NCI-H2107 (cell line): ENCODE measurements around the gene NDUFB2.
A peak's percentile ranks its signal among the peaks of the same experiment; 100 is the strongest.
"Not testable (repeated sequence)": the region's sequence is repeated elsewhere in the genome, so short reads cannot be mapped to it uniquely, and the experiment has no call there.

ENCODE experiments used
- DNase-seq: peaks from one replicate; lab custom pipeline; 2025; lab: John Stamatoyannopoulos, UW

NDUFB2 gene

GRCh38 chr7:140696680-140697446 is at the start of gene NDUFB2:
Gene NDUFB2, plus strand, starts transcription at chr7:140696708. Its CDS starts 37 bp downstream, at chr7:140696745.
- DNase-seq, result peak; percentile 75

DNA sequence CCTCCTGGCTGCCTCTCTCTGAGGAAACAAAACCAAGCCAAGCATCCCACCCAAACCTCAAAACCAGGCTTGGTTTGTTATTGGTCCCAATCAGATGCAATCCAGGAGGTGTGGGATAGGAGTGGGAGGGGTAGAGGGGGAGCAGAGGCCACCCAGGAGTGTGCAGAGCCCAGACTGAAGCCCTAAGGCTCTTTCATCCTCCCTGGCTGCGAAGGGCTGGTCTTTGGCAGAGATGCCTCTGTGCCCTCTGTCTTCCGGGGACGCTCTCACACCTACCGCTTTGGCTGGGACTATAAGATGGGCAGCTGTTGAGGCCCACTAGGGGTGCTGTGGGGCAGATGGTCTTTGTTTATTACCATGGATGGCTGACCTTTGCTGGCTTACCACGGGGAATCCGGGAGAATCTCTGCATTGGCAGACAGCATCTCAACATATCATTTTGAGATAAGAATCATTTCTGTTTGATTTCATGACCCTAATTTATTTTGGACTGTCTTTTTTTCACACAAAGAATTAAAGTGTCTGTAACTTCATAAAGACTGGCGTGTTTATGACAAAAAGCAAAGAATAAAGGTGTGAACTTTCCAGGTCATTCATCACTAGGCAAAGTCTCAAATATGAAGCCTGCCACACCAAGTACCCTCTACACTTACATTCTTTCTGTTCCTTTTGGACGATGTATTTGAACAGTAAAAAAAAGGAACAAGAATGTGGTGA is 49.4 kb upstream of the NDUFB2 start:
- DNase-seq, result peak; percentile 12

DNA sequence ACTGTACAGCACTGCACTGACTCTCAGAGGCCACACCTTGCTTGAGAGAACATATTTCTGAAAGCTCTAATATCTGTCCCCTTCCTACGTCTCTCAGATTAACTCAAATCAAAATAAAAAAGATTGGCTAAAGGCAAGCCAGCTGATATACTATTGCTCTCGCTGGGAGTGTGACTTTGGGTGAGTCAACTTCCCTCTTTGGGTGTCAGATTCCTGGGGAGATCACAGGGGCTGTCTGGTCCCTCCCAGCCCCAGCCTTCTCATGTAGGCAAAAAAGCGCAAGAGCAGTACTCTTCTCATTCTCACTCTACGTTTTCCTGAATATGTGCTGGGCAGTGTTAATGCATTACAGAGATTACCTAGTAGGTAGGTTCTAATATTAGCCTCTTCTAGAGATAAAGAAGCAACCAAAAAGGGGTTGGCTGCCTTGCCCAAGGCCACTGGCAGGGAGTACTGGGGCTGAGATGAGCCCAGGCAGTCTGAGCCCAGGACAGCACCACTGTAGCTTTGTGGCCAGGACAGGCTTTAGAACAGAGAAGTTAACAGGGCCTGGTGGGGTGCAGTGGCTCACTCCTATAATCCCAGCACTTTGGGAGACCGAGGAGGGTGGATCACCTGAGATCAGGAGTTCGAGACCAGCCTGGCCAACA is 46.8 kb upstream of the NDUFB2 start:
- DNase-seq, result no peak

DNA sequence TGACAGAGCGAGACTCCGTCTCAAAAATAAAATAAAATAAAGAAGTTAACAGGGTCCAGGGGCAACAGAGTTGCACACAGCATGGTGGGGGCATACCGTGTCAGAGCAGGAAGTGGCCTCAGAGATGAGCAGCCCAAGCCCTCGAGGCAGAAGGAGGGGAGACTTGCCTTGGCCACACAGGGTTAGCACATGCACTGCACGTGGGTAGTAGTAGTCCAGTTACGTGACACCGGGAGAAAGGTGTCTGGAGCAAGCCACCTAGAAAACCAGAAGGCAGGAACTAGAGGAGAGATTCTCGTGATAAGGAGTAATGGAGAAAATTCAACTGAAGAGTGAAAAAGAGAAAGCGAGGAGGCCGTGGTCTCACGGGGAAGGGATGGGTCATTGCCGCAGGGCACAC is 46.1 kb upstream of the NDUFB2 start:
- DNase-seq, result no peak

GRCh38 chr7:140653319-140654108 is 43.0 kb upstream of the NDUFB2 start:
- peak; percentile 74 for DNase-seq

- no peak for DNase-seq
These were observed 42.5 kb upstream of the NDUFB2 start for GRCh38 chr7:140654109-140654387.

- no peak for DNase-seq
These were observed 41.8 kb upstream of the NDUFB2 start for GRCh38 chr7:140654661-140655060.

GRCh38 chr7:140655511-140656408 is 40.7 kb upstream of the NDUFB2 start:
- DNase-seq, result no peak

GRCh38 chr7:140656548-140657515 is 39.7 kb upstream of the NDUFB2 start:
- DNase-seq, result no peak

GRCh38 chr7:140657891-140658290 is 38.6 kb upstream of the NDUFB2 start:
- DNase-seq, result no peak

DNA sequence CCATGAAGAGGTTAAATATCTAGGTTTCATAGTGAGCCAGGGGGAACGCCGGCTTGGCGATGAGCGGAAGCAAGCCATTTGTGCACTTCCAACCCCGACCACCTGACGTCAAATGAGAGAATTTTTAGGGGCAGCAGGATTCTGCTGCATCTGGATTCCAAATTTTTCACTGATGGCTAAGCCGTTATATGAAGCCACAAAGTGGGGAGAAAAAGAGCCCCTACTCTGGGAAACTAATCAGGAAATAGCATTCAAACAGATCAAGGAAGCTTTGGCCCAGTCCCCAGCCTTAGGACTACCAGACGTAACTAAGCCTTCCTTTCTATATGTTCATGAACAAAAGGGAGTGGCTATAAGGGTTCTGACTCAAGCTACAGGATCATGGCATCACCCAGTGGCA is 36.7 kb upstream of the NDUFB2 start:
- no peak for DNase-seq

- DNase-seq, result no peak
These were observed 35.4 kb upstream of the NDUFB2 start for GRCh38 chr7:140661124-140661523.

DNA sequence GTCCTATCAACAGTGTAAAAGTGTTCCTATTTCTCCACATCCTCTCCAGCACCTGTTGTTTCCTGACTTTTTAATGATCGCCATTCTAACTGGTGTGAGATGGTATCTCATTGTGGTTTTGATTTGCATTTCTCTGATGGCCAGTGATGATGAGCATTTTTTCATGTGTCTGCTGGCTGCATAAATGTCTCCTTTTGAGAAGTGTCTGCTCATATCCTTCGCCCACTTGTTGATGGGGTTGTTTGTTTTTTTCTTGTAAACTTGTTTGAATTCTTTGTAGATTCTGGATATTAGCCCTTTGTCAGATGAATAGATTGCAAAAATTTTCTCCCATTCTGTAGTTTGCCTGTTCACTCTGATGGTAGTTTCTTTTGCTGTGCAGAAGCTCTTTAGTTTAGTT is 33.6 kb upstream of the NDUFB2 start:
- DNase-seq, result not testable (repeated sequence)

DNA sequence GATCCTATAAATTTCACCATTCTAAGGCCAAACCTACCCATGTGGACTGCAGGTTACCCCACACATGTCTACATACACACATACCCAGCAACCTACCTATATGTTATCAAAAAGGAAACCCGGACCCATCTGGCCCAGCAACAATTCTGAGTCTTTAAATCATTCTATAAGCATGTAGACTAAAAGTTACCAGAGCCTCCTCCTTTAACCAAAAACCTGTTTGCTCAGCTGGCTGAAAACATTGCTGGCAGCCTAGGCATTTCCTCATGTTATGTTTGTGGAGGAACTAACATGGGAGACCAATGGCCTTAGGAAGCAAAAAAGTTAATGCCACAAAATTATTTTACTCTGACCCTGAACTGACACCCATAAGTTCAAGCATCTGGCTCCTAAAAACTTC is 29.0 kb upstream of the NDUFB2 start:
- no peak for DNase-seq

DNA sequence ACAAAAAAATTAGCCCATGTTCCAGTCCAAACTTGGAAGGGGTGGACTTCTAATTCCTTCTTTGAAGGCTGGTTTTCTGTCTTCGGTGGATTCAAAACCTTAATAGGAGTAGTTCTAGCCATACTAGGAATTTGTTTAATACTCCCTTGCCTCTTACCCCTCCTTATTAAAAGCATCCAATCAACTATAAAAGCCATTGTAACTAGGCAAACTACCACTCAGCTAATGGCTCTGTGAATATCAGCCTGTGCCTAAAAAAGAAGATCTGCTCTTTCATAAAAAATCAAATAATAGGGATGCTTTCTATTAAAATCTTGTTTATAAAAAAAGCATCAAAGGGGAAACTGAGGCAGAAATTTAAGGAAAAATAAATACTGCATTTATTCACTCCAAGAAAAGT is 27.9 kb upstream of the NDUFB2 start:
- no peak for DNase-seq

DNA sequence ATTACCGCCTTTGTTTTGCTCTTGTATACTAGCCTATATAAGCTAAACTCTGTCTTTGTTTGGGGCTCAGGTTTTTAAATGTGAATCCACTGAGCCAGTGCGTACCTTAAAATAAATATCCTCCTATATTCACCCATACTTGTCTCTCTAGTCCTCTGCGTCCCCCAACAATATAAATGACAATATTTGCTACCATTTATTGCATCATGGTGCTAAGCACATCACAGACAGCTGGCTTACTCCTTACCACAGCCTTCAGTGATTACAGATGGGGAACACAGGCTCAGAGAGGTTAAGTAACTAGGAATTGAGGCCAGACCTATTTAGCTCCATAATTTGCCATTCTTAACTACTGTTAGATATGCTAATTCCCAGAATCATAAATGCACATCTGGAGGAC is 27.2 kb upstream of the NDUFB2 start:
- no peak for DNase-seq

DNA sequence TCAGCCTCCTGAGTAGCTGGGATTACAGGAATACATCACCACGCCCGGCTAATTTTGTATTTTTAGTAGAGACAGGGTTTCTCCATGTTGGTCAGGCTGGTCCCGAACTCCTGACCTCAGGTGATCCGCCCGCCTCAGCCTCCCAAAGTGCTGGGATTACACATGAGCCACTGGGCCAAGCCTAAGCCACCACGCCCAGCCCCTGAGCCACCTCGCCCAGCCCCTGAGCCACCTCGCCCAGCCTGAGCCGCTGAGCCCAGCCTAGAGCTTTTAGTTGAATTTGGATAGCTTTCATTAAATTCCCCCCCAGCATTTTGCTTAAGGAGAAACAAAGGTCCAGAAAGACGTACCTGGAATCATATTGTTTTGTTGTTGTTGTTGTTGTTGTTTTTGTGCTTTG is 26.6 kb upstream of the NDUFB2 start:
- not testable (repeated sequence) for DNase-seq

GRCh38 chr7:140670343-140670935 is 26.1 kb upstream of the NDUFB2 start:
- DNase-seq, result no peak

DNA sequence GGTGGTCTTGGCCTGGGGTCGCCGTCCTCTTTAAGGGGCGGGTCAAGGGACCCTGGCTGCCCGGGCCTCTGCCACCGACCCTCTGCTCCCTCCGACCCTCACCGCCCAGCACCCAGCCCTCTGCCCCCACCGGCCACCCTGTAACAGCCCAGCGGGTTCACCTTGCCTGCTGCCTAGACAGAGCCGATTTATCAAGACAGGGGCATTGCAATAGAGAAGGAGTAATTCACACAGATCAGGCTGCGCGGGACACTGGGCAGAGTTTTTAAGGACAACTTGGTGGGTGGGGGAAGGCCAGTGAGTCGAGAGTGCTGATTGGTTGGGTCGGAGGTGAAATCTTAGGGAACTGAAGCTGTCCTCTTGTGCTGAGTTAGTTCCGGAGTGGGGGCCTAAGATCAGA is 24.5 kb upstream of the NDUFB2 start:
- DNase-seq, result no peak
